Measurements from ENCODE around the gene SNTG2.

Gene SNTG2

DNA sequence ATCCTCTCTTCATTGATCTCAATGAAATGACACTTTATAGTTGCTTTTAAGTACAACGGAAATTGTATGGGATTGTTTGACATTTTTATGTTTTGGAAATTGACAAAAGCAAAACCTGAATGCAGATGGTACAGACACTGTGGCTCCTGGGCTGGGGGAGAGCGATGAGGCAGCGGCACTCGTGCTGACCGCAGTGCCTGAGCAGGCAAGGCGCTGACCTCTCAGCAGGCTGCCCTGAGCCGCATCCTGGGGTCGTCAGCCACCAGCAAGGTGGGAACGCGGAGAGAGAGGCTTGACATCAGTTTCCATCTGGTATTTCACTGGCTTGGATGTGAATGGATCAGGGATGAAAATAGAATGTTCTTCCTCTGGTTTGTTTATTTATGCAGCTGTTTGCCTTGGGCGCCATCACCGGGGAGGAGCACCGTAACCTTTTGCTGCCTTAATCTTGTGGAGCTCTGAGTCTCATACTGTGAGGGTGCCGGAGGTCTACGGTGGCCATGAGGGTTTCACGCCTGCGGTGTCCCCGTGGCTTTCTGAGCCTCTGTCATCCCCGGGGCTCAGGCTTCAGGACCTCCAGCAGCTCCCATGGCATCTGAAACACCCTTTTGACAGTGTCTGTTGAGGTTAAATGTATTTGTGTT lies 367.8 kb downstream of the SNTG2 start:
- DNase-seq (ENCODE audit: low read depth in 2 of 2): no peak

DNA sequence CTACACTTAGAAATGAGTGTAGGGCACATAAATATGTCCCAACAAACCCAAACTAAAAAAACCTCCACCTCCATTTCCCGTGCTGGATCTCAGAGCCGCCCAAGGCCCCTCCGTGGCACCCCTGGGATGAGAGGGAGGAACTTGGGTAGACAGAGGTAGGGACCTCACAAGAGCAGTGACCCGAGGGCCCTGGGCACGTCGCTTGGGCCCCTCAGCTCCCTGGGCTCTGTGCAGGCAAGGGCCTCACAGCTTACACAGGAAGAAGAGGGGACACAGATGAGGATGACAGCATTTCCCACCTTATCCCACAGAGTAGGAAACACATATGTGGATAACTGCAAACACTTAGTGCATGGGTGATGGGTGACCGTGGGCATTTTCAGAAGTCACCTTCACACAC lies 368.7 kb downstream of the SNTG2 start:
- DNase-seq (ENCODE audit: low read depth in 2 of 2): no peak

DNA sequence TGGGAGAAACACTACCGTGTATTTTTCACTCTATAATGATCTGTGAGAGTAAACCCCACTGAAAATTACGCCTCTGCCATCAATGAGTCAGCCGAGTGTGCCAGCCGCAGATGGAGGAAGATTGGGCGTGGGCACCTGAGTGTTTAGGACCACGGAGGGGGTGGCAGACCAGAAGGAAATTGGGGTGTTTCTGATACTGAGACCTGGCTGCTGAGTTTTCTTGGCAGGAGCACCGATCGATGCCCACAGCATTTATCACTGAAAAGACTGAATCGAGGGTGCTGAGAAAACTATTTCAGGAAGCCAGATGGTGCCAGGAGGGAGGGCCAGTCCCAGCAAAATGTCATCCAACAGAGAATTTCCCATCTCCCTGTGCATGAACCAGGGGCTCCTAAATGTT lies 370.7 kb downstream of the SNTG2 start:
- no peak for DNase-seq (ENCODE audit: low read depth in 2 of 2)

DNA sequence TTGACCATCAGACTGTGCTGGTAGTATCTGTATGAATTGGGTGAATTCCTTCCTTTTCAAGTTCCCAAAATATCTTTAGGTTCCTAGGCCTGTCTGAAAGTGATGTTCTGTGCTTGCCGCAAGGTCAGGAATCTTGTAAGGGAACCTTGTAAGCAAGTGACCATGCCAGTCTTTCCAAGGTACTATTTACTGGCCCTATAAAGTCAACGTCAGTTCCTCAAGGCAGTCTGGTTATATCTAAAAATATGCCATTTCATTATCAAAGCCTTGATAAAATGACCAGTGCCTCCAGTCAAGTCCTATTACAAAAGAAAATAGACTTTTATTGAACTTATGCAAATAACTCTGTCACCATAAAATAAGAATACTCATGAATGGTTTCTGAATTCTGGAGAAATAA lies 374.2 kb downstream of the SNTG2 start:
- no peak for DNase-seq (ENCODE audit: low read depth in 2 of 2)

DNA sequence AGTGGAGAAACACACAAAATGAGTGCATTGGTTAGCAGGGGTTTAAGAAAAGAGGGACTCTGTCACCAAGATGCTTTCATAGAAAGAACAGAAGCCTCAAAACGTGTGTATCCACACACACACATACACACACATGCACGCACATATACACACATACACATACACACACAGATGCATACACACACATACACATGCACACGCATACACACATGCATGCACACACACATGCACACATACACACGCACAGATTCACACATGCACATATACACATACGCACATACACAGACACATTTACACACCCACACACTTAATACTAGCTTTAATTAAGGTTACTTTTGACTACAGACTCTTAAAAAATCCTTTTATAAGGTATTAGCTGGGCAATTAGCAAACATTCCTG lies 378.0 kb downstream of the SNTG2 start:
- DNase-seq (ENCODE audit: low read depth in 2 of 2): no peak

DNA sequence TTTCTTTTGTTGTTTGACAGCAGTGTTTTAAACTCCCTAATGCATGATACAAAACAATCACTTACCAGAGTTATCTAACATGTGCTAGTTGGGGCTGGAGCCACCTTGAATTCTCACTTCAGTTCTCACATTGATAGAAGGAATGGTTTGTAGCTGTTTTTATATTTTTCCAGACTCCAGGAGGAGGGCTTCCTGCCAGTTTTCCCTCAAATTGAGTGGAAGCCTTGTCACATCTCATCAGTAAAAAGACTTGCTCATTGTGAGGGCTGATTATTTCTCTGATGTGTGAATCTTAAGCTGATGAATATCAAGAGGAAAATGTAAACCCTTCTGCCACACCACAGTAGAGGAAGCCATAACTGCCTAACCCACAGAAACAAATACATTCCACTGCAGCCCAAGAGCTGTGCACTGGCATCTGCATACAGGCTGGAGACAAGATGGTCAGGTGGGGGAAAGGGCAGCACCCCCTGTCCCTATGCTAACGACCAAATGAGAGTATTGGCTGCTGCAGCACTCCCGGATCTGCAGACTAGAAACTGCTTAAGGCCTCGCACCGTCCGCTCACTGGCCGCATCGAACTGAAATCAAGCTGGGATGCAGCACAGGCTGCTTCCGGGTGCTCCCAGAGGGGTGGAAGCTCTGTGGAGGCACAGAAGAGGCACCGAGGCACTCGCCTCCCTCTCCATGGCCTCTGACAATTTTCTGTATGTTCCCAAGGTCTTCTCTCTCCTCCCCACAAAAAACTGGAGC lies 388.9 kb downstream of the SNTG2 start:
- DNase-seq (ENCODE audit: low read depth in 2 of 2): no peak

DNA sequence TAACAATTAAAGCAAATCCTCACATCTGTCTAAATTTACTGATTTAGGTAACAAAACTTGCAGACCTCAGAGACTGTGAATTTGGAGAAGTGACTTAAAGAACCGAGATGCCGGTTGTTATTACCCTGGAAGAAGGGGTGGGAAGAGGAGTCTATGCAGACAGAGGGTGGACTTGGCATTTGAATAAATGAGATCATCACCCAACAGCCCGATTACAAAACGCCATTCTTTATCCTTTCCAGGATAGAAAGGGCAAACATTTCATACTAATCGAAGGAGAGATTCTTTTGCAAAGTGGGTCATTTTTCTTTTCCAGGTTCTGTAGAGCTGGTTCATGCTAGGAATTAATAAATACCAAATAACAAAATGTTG lies 389.5 kb downstream of the SNTG2 start:
- no peak for DNase-seq (ENCODE audit: low read depth in 2 of 2)

DNA sequence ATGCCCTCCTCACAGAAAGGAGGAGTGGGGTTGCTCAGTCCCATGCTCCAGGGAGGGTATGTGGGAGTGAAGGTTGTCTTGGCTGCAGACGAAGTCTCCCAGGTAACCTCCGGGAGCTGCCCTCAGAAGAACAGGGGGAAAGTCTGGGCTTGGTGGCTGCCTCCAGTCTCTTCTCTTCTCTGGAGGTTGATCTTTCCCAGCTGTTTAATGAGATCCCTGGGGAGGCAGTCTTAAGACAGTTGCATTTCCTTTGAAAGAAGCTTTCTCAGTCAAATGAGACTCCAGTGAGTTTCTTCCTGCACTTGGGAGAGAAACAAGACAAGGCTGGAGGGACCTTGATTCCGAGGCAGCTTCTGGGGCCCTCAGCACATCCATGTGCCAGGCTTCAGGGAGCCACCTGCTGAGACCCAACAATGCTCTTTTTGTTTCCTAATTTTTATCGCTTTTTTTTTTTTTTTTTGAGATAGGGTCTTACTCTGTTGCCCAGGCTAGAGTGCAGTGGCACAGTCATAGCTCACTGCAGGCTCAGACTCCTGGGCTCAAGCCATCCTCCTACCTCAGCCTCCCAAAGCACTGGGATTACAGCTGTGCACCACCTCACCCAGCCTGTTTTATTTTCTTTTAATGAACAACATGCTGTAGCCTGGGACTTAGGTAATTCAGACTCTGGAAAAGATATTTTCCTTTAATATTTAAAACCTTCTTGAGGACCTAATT lies 390.9 kb downstream of the SNTG2 start:
- no peak for DNase-seq (ENCODE audit: low read depth in 2 of 2)

DNA sequence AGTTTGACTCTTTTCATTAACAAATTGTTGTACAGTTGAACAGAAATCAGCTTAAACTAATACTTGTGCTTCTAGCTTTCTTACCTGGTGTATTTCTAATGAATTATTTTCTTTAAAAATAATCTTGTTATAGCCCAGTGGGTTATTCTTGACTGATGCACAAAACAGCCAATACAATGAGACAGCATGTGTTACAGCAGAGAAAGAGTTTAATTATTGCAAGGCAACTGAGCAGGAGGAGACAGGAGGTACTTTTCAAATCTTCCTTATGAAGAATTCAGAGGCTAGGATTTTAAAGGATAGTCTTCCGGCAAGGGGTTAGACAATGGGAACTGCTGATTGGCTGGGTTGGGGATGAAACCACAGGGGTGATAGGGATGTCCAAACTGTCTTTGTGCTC lies 398.1 kb downstream of the SNTG2 start:
- no peak for DNase-seq (ENCODE audit: low read depth in 2 of 2)

DNA sequence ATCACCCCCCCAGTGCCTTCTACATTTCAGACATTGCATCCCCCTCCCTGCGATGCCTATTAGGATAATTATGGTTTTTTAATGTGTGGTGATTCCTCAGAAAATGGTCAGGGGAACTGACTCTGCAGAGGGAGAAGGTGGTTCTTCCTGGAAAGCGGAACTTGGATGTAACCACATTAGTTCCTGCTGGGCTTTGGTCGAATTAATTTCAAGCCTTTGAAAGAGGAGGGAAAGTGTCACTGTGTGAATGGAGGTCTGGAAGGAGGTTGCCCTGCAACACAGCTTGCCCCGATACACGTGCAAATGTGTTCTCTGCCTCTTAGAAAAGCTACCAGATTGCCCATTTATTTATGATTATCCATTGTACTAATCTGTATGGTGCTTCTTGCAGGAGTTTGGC lies 399.5 kb downstream of the SNTG2 start:
- DNase-seq (ENCODE audit: low read depth in 2 of 2): no peak

DNA sequence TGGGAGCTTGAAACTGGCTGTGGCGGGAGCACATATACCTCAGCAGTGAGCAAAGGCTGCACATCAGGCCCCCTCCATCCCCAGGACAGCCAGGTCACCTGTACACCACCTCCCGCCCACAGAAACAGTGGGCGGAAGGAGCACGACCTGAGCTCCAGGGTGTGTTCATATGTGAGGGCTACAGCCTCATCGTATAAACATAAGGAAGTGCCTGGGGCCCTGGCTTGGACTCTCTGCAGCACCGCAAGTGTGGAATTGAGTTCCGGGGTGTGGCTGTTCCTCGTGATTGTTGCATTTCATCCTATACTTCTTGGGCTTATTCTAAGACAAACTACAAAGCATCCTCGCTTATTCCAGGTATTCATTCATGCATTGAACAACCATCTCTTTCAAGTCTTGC lies 402.5 kb downstream of the SNTG2 start:
- DNase-seq (ENCODE audit: low read depth in 2 of 2): no peak

DNA sequence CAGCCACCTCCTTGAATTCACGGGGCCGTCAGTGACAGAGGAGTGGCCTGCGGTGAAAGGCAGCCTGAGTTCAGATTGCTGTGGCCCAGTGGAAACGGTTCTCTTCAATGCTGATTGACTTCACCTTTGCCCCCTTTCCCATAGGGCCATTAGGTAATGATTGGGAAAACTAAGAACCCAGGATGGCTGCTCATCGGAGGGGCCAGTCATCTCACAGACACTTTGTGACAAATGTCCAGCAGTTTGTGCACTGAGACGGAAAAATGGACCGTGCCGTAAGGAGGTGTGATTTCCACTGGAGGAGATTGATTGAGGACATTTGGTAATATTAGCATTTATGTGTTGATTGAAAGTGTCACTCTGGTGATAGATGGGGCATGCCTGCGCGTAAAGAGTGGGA lies 402.9 kb downstream of the SNTG2 start:
- DNase-seq (ENCODE audit: low read depth in 2 of 2): no peak

DNA sequence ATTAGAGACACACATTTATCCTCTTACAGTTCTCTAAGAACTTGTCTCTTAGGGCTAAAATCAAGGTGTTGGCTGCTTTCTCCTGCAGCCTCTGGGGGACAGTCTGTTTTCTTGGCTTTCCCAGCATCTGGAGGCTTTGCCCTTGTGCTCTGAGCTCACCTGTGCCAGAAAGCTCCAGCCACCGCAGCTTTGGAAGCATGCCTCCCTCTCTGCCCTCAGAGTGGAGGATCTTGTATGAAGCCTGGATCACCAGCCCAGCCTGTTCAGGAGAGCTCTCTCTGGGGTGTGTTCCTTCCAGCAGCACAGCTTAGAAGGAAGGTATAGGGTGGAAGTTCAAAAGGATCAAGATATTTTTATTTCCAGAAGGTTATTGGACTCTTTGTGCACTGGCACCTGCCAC lies 409.5 kb downstream of the SNTG2 start:
- no peak for DNase-seq (ENCODE audit: low read depth in 2 of 2)

DNA sequence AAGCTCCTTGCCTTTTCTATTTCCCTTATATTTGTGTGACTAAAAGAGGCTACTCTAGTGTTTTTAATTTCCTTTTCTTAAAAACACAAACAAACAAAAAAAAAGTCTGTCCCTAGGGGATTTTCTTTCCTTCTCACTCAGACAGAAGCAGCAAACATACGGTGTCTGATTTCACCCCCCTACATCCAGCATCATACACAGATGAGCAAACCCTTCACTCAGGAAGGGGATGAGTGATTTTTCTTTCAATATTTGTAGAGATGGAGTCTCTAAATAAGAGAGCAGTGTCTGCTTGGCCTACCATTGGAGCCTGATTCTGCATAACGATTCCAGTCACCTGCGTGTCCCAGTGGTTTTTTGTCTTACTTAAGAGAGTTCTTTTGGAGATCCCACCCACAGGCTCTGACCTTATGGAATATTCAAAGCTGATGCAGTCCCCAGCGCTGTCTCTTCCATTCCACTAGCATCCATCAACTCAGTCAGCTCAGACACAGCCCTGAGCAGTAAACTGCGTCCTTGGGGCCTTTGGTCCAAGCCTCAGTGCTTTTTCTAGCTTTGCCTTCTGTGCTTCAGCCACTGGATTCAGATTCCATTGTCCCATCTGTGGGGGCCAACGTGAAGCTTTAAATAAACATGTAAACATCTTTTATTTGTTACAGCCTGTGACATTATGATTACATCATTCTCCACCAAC lies 410.1 kb downstream of the SNTG2 start:
- no peak for DNase-seq (ENCODE audit: low read depth in 2 of 2)

DNA sequence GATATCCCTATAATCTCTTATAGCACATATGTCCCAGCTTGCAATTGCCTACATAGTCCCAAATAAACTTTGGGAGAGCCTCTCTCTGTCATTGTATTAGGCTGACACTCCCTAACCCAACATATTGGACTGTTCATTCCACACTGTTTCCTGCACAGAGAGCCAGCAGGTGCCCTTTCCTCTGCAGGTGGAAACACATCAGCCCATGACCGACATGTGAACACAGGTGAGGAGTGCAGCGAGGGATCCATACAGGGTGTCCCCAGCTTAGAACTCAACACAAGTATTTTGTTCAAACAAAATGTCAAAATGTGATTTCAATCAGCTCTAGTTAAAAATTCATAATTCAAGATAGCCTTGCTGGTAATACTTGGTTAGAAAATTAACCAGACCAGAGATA lies 412.7 kb downstream of the SNTG2 start:
- no peak for DNase-seq (ENCODE audit: low read depth in 2 of 2)

DNA sequence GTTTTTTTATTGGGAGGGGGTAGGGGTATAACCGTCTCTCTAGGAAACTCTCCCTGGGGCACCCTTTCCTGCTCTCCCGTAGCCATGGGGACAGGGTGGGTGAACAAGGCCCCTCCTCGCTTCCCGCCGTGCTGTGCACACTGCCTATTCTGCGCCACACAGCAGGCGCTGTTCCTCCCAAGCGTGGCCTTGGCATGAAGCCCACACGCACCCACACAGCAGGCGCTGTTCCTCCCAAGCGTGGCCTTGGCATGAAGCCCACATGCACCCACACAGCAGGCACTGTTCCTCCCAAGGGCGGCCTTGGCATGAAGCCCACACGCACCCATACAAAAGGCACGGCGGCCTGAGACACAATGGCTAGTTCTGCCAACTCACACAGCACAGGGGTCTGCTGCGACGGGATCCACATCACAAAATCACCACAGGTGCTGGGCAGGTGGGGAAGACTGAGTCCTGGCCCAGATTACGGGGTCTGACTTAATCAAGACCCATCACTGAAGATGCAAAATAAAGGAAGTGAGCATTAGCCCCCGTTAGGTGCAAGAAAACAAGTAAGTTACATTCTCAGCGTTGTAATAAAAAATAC lies 416.0 kb downstream of the SNTG2 start:
- DNase-seq (ENCODE audit: low read depth in 2 of 2): no peak

DNA sequence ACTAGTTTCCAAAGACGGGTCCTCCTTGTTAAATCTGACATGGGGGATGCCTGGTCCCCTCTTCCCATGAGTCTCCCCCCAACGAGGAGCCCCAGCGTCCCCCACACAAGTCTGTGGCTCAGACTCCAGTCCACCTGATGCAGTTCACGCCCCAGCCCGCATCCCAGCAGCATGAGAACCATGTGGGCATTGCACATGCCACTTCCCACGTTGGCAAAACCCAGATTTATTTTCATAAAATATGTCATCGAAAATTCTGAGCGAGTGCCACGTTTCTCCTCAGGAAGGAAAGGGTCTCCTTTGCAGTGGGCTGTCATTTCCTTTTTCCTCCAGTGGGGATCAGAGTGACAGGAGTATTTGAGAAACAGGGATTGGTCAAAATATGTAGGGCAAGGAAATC lies 417.0 kb downstream of the SNTG2 start:
- DNase-seq (ENCODE audit: low read depth in 2 of 2): no peak

DNA sequence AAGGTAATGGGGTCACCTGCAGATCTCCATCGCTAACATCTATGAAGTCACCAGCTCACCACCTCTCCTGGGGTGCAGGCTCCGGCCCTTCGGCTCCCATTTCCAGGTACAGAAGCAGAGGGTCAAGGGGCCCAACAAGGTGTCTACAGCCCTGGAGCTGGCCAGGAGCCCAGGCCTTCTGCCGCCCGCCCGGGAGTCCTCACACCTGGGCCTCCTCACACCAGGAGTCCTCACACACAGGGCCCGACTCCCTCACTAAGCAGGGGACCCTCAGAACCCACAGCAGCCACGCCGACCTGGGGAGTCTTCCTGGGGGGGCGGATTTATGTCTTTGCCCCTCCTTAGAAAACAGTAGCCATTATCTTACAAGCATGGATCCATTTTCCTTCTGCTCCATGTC lies 419.3 kb downstream of the SNTG2 start:
- no peak for DNase-seq (ENCODE audit: low read depth in 2 of 2)

DNA sequence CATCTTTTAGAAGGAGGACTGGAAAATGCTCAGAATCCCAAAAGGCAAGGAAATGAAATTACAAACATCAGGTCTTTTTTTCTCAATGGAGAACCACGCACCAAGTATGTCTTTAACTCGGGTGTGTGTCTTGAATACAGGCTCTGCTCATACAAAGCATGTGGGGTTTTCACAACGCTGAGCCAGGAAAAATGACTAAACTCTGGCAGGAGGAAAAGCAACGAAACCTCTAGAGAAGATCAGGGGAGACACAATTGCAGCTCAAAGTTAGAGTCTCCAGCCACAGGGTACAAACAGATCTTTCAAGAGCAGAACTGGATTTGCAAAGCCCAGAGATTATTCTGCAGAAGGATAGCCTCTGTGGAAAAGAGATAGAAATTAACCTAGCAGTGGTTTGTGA lies 419.8 kb downstream of the SNTG2 start:
- no peak for DNase-seq (ENCODE audit: low read depth in 2 of 2)

DNA sequence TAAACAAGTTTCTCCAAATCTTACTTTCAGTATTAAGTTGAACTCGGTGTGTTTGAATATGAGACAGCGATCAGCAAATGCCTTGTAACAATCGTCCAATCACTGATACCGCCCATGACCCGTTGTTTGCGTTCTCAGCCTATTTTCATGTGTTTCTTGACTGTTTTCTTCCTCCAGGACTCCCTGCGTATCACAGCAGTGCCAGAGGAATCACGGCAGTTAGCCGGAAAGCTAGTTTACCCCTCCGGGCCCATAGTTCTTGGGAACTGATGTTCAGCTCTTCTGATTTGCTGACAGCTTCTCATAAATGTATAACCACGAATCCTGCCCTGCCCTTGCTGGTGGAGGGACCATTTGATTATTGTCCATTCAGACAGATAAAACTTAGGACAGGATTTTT lies 420.4 kb downstream of the SNTG2 start:
- no peak for DNase-seq (ENCODE audit: low read depth in 2 of 2)

DNA sequence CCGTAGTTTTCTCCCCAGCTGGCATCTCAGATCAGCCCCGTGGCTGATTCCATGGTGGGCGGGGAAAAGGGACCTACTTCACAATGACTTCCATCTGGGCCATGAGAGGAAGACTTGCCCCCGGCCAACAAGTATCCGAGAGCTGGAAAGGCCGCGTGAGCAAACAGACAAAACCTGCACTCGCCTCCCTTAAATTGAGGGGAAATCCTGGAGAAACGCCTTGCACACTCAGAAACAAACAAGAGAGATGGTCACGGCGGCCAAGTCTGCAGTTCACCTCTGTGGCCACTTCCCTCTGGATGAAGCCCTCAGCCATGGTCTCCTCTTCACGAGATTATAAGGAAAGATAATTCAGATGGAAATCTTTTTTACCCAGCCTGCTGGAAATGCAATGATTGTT lies 423.2 kb downstream of the SNTG2 start:
- DNase-seq (ENCODE audit: low read depth in 2 of 2): no peak

DNA sequence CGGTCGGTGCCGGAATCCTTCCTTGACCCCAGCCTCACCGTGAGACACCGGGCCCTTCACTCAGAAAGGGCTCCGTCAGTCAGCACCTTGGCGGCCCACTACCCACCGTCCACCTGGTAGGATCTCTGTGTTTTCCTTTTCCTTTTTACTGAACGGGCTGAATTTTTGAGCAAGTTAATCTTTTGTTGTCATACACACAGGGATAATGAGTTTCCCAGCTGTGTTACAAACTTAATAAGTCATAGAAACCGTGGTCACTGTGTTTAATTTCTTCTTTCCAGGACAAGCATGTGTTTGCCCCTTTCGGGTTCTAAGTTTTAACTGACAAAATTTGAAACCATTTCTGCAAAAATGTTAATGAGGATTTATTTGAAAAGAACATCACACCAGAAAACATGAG lies 423.6 kb downstream of the SNTG2 start:
- DNase-seq (ENCODE audit: low read depth in 2 of 2): no peak

All from stimulated activated CD8-positive, alpha-beta memory T cell treated with anti-CD3 and anti-CD28 coated beads, Interleukin-15, amount 100 ng/mL, for 48 hours (primary cell).